ENCODE measurements around the gene SLC9B2.

DNA sequence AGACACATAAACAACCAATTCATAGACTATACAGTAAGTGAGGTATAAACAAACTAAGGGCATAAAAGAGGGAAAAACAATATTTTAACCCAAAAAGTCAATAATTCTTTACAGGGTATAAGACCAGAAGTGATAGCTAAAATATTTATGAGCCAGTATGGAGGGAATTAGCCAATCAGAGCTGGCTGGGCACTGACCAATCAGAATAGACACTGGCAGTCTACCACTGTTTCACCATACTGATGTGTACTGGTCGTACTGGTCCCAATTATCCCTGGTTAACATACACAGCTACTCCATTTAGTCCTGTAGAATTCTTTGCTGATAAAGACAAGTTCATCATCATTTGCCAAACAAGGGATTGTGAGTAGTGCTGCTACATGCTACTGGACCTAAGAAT lies 47.3 kb downstream of the SLC9B2 start:
- TF ChIP-seq CTCF (conservative IDR thresholded peaks at IDR 0.05; ENCODE audit: low read depth, low read length) (no peak), EZH2 (IDR thresholded peaks at IDR 0.05; ENCODE audit: borderline replicate concordance, low read depth, low read length, poor library complexity, severe bottlenecking) (no peak)
